HepG2 (cell line): ENCODE measurements around the gene KIAA0930. TPM values are rescaled to one million over a fixed set of nuclear protein-coding genes. Genes with fewer than 3 reads are reported as not detected.
A peak's percentile ranks its signal among the peaks of the same experiment; 100 is the strongest.

ENCODE experiments used
- ATAC-seq: fragments of 200-7000 bp; cut with Tn5 transposase; 3 replicates; pipeline ENCODE4 v1.9.1; 2020; ENCODE audit warnings: mild to moderate bottlenecking, moderate library complexity
- BruUV-seq: library from RNA; stranded (reverse); fragments of 400-500 nt; replicated peaks from 2 replicates; lab custom pipeline; 2021; lab: Mats Ljungman, UMichigan
- CTCF ChIA-PET: fragments of 300-600 bp; formaldehyde crosslinking; extraction: SDS; loops from one replicate; lab custom pipeline; 2021; ENCODE audit warnings: low total read pairs, inconsistent platforms, low intra/inter-chr PET ratio; lab: Yijun Ruan, JAX
- POLR2A ChIA-PET: fragments of 350-600 bp; sonication (Branson Sonifier 250); formaldehyde crosslinking; loops from one replicate; lab custom pipeline; 2020; ENCODE audit warnings: antibody characterized with exemption, inconsistent platforms; lab: Yijun Ruan, JAX
- DNase-seq: peaks from one replicate; pipeline ENCODE4 v3.0.0-alpha.2; 2015; ENCODE audit warnings: low spot score
- FAIRE-seq: peaks from 3 replicates; lab custom pipeline; 2011; peaks lifted over from hg19 to GRCh38; lab: Jason Lieb, UNC
- H2AFZ ChIP-seq: one replicate; pipeline ENCODE4 v1.6.1; 2011; ENCODE audit warnings: low read length, inconsistent platforms
- H3K27ac ChIP-seq: fragments of 300-600 bp; 3 replicates; pipeline ENCODE4 v1.8.0; 2011; ENCODE audit warnings: mixed run types, mild to moderate bottlenecking, mixed read lengths, low read length, inconsistent platforms; ENCODE audit not compliant: insufficient read depth; ENCODE audit errors: extremely low read length
- H3K27me3 ChIP-seq, 2 experiments: fragments of 200-600 bp in 1 of 2; 2 replicates in 1 of 2; 3 replicates in 1 of 2; pipeline versions ENCODE4 v1.6.0 to v1.8.0; 2011; ENCODE audit warnings: low read length in 2 of 2, mild to moderate bottlenecking in 2 of 2, moderate library complexity in 2 of 2, inconsistent platforms in 1 of 2; ENCODE audit not compliant: insufficient read depth in 2 of 2, control insufficient read depth in 1 of 2
- H3K36me3 ChIP-seq, 2 experiments: fragments of 200-600 bp in 1 of 2; replicated peaks in 1 of 2; 2 replicates in 1 of 2; 3 replicates in 1 of 2; pipeline versions ENCODE4 v1.5.1 to v1.8.0; 2011; ENCODE audit warnings: low read length in 2 of 2, inconsistent platforms in 1 of 2; ENCODE audit not compliant: insufficient read depth in 2 of 2, control insufficient read depth in 1 of 2
- H3K4me1 ChIP-seq: 2 replicates; pipeline ENCODE4 v1.5.1; 2012; ENCODE audit warnings: low read length, inconsistent platforms; ENCODE audit not compliant: insufficient read depth
- H3K4me2 ChIP-seq: 2 replicates; pipeline ENCODE4 v1.6.0; 2011; ENCODE audit warnings: low read depth, low read length, inconsistent platforms
- H3K4me3 ChIP-seq, 3 experiments: fragments of 200-600 bp in 1 of 3; sonication (generic), shearing (Covaris generic) in 1 of 3; replicated peaks in 1 of 3; 2 replicates each; pipeline ENCODE4 v1.5.1; 2011 to 2016; ENCODE audit warnings: low read length in 3 of 3, inconsistent platforms in 2 of 3, low read depth in 2 of 3, mild to moderate bottlenecking in 2 of 3, control low read depth in 1 of 3, mixed read lengths in 1 of 3; ENCODE audit not compliant: insufficient read depth in 1 of 3
- H3K79me2 ChIP-seq: one replicate; pipeline ENCODE4 v1.6.1; 2011; ENCODE audit warnings: low read length, inconsistent platforms; ENCODE audit not compliant: insufficient read depth
- H3K9ac ChIP-seq: 2 replicates; pipeline ENCODE4 v1.6.0; 2011; ENCODE audit warnings: mild to moderate bottlenecking, low read depth, low read length, inconsistent platforms; ENCODE audit not compliant: insufficient read depth
- H3K9me3 ChIP-seq: 2 replicates; pipeline ENCODE4 v1.5.1; 2012; ENCODE audit warnings: mild to moderate bottlenecking, low read length
- H4K20me1 ChIP-seq: 2 replicates; pipeline ENCODE4 v1.6.0; 2011; ENCODE audit warnings: inconsistent platforms, mild to moderate bottlenecking, low read length, moderate library complexity; ENCODE audit not compliant: insufficient read depth
- FOXA1 ChIP-seq, 2 experiments: fragments of 450-650 bp in 1 of 2; sonication (generic) in 1 of 2; formaldehyde crosslinking in 1 of 2; IDR thresholded peaks; 2 replicates each; pipeline versions ENCODE4 v1.4.0 to v1.6.1; 2016 to 2020; ENCODE audit warnings: missing genetic modification reagents in 1 of 2
- RBM22 ChIP-seq: fragments of 200-400 bp; formaldehyde crosslinking; optimal IDR thresholded peaks from 2 replicates; pipeline ENCODE3; 2017; ENCODE audit warnings: mild to moderate bottlenecking, low read length, moderate library complexity
- RELA ChIP-seq: sonication (generic); formaldehyde crosslinking; IDR thresholded peaks from 2 replicates; pipeline ENCODE4 v1.4.0; 2020; ENCODE audit warnings: missing genetic modification reagents
- TRIM24 ChIP-seq: sonication (generic); formaldehyde crosslinking; IDR thresholded peaks from 2 replicates; pipeline ENCODE4 v1.8.0; 2022; ENCODE audit warnings: mild to moderate bottlenecking, missing genetic modification reagents
- ZNF552 ChIP-seq: sonication (generic); formaldehyde crosslinking; IDR thresholded peaks from 2 replicates; pipeline ENCODE4 v1.9.0; 2022; ENCODE audit warnings: missing genetic modification reagents, mild to moderate bottlenecking, borderline replicate concordance
- ZNF629 ChIP-seq: sonication (generic); formaldehyde crosslinking; conservative IDR thresholded peaks from 2 replicates; pipeline ENCODE4 v1.5.0; 2020; ENCODE audit warnings: missing genetic modification reagents
- WGBS: methylation state at CpG from one replicate; pipeline ENCODE4 v1.1.6; 2017; ENCODE audit warnings: low lambda C conversion rate; 5-methylcytosine and 5-hydroxymethylcytosine counted together
- in situ Hi-C: cut with HindIII; loops from 2 replicates; pipeline ENCODE4 v1.10.0; 2017; ENCODE audit warnings: low pct_unique_long_range_greater_than_20kb; ENCODE audit not compliant: extremely low pct_ligation_motif_present
- intact Hi-C: fragments of 100-400 bp; cut with micrococcal nuclease; formaldehyde crosslinking; loops from one replicate; pipeline ENCODE4 v1.10.0; 2022; ENCODE audit not compliant: unreplicated experiment
- polyA plus RNA-seq, 8 experiments: library from polyadenylated mRNA; depleted of rRNA in 3 of 8; stranded (reverse) in 7 of 8; unstranded in 1 of 8; fragments of >200 nt; fragmentation: Illumina TruSeq in 4 of 8; extraction: Trizol in 4 of 8; gene quantifications; 2 replicates each; pipeline versions ENCODE4 v1.2.1 to v1.2.3, GENCODE V29; 2011 to 2016; ENCODE audit warnings: low read depth in 4 of 8, missing spikeins in 1 of 8, mixed read lengths in 1 of 8; ENCODE audit not compliant: insufficient read depth in 1 of 8
- total RNA-seq, 5 experiments: library from RNA; depleted of rRNA; stranded (reverse); fragments of >200 nt; fragmentation: Illumina TruSeq; extraction: Trizol; gene quantifications; 2 replicates each; pipeline ENCODE4 v1.2.3, GENCODE V29; 2016; ENCODE audit warnings: low read depth in 1 of 5

KIAA0930 gene
- total and polyA plus RNA-seq, 2 of the 13 experiments (the other 11 are each of a cell fraction or from before 2014, with no cell fraction given), result 27.0 to 38.2 TPM

- TF ChIP-seq TRIM24 (CRISPR knock-in tag) (no peak), FOXA1 (IDR thresholded peaks at IDR 0.05) (no peak), FOXA1 (CRISPR knock-in tag; IDR thresholded peaks at IDR 0.05) (no peak)
Observed at GRCh38 chr22:45196308-45196707, 44.4 kb downstream of the KIAA0930 start (continued).

GRCh38 chr22:45195616-45196015, 45.1 kb downstream of the KIAA0930 start:
- Histone ChIP-seq H2AFZ (no peak overlapping the region), H3K27ac (no peak overlapping the region), H3K4me1 (peaks cover 21% of the 10 kb centered on the region), H3K9me3 (no peaks in the 10 kb centered on the region), H3K79me2 (no peaks in the 10 kb centered on the region), H4K20me1 (no peaks in the 10 kb centered on the region), H3K27me3 (no peaks in the 10 kb centered on the region), H3K4me3 (no peak overlapping the region), H3K4me2 (no peak overlapping the region), H3K36me3 (peaks cover 6 to 28% of the 10 kb centered on the region in 2 experiments)
- intact Hi-C loops, result loop anchor here (10.0 kb wide), 1 partner anchor 91 kb away; no protein-coding TSS in a partner anchor
- FAIRE-seq, result no peak
- CTCF ChIA-PET, result no interaction called here
- POLR2A ChIA-PET, result no interaction called here
- no peak for DNase-seq
- BruUV-seq, result no TSS peak
- TF ChIP-seq ZNF629 (CRISPR knock-in tag) (peak; percentile 71), RELA (CRISPR knock-in tag) (no peak)
- TF ChIP-seq, all 625 proteins: peak for 1
- no peak overlapping the region for H3K9ac ChIP-seq
- ATAC-seq, result no peak
- 98% methylated on average over 7 of the region's 7 CpGs for WGBS
- in situ Hi-C loops, result no loop called here

- BruUV-seq, result no TSS peak
- H3K79me2 ChIP-seq, result no peaks in the 10 kb centered on the region
- no peak overlapping the region for H3K4me2 ChIP-seq
- no peak overlapping the region for H3K9ac ChIP-seq
- no peak for ATAC-seq
- H3K4me1 ChIP-seq, result peaks cover 30% of the 10 kb centered on the region
- H2AFZ ChIP-seq, result no peak overlapping the region
- no peaks in the 10 kb centered on the region for H3K9me3 ChIP-seq
- no peak overlapping the region for H3K27ac ChIP-seq
- ChIA-PET CTCF (no interaction called here), POLR2A (no interaction called here)
- H3K36me3 ChIP-seq, result peaks cover 6 to 28% of the 10 kb centered on the region in 2 experiments
- in situ Hi-C loops, result no loop called here
- intact Hi-C loops, result loop anchor here (5.0 to 10.0 kb wide), 2 partner anchors 68 to 90 kb away; no protein-coding TSS in a partner anchor
- TF ChIP-seq RBM22 (peak; percentile 36), ZNF552 (no peak)
- DNase-seq, result no peak
- no peaks in the 10 kb centered on the region for H4K20me1 ChIP-seq
- FAIRE-seq, result no peak
- H3K27me3 ChIP-seq, result no peaks in the 10 kb centered on the region
- H3K4me3 ChIP-seq, result no peak overlapping the region
- WGBS, result 87% methylated on average over 12 of the region's 17 CpGs
Observed at GRCh38 chr22:45194686-45195085, 46.0 kb downstream of the KIAA0930 start.
